GM12878 (cell line): Measurements from ENCODE around the gene PNPLA8. TPM values are rescaled to one million over a fixed set of nuclear protein-coding genes. Genes with fewer than 3 reads are reported as not detected.

Experiments used
- ATAC-seq: fragments of 200-7000 bp; cut with Tn5 transposase; 3 replicates; pipeline ENCODE4 v1.9.1; 2020; ENCODE audit warnings: mild to moderate bottlenecking, moderate library complexity
- BruUV-seq: library from RNA; stranded (reverse); fragments of 400-500 nt; replicated peaks from 2 replicates; lab custom pipeline; 2021; lab: Mats Ljungman, UMichigan
- CTCF ChIA-PET: fragments of 300-600 bp; sonication (Branson Sonifier 250); formaldehyde crosslinking; extraction: SDS; loops from one replicate; lab custom pipeline; 2021; ENCODE audit warnings: inconsistent platforms; lab: Yijun Ruan, JAX
- POLR2A ChIA-PET: fragments of 350-600 bp; formaldehyde crosslinking; extraction: SDS; loops from one replicate; lab custom pipeline; 2021; ENCODE audit warnings: inconsistent platforms; lab: Charles Lee
- RAD21 ChIA-PET: fragments of 300-600 bp; sonication (Branson Sonifier 250); formaldehyde crosslinking; loops from one replicate; lab custom pipeline; 2023; ENCODE audit warnings: antibody characterized with exemption; ENCODE audit not compliant: unreplicated experiment; lab: Charles Lee
- SMC1A ChIA-PET: fragments of 300-600 bp; sonication (Branson Sonifier 250); formaldehyde crosslinking; loops from one replicate; lab custom pipeline; 2023; ENCODE audit not compliant: unreplicated experiment, uncharacterized antibody; lab: Charles Lee
- DNase-seq: peaks from one replicate; pipeline ENCODE4 v3.0.0-alpha.2; 2011; ENCODE audit warnings: low read depth, low spot score
- FAIRE-seq: peaks from 3 replicates; lab custom pipeline; 2011; peaks lifted over from hg19 to GRCh38; lab: Jason Lieb, UNC
- H2AFZ ChIP-seq: 2 replicates; pipeline ENCODE4 v1.6.0; 2011; ENCODE audit warnings: low read depth, low read length, control low read depth; ENCODE audit not compliant: control insufficient read depth
- H3K27ac ChIP-seq: 2 replicates; pipeline ENCODE4 v1.5.1; 2011; ENCODE audit warnings: control low read depth; ENCODE audit not compliant: control insufficient read depth, insufficient read depth
- H3K27me3 ChIP-seq, 2 experiments: replicated peaks in 1 of 2; 2 replicates each; pipeline versions ENCODE4 v1.6.0 to v1.6.1; 2011; ENCODE audit warnings: low read length in 1 of 2; ENCODE audit not compliant: control insufficient read depth in 2 of 2, insufficient read depth in 2 of 2
- H3K36me3 ChIP-seq, 2 experiments: 2 replicates each; pipeline ENCODE4 v1.5.1; 2011; ENCODE audit warnings: low read length in 1 of 2; ENCODE audit not compliant: control insufficient read depth in 2 of 2, insufficient read depth in 2 of 2
- H3K4me1 ChIP-seq: 2 replicates; pipeline ENCODE4 v1.6.1; 2011; ENCODE audit warnings: mild to moderate bottlenecking, low read length, moderate library complexity, mixed read lengths; ENCODE audit not compliant: control insufficient read depth, insufficient read depth
- H3K4me2 ChIP-seq: 2 replicates; pipeline ENCODE4 v1.6.0; 2011; ENCODE audit warnings: control low read depth; ENCODE audit not compliant: control insufficient read depth, insufficient read depth
- H3K4me3 ChIP-seq: fragments of 200-600 bp; sonication (generic); 2 replicates; pipeline ENCODE4 v1.5.1; 2016
- H3K79me2 ChIP-seq: 2 replicates; pipeline ENCODE4 v1.6.0; 2011; ENCODE audit warnings: low read length; ENCODE audit not compliant: control insufficient read depth, insufficient read depth
- H3K9ac ChIP-seq: 2 replicates; pipeline ENCODE4 v1.8.0; 2011; ENCODE audit warnings: low read length, control low read depth, mixed read lengths; ENCODE audit not compliant: control insufficient read depth, insufficient read depth
- H3K9me3 ChIP-seq: replicated peaks from 3 replicates; pipeline ENCODE4 v1.5.1; 2011; ENCODE audit warnings: mild to moderate bottlenecking, low read length; ENCODE audit not compliant: control insufficient read depth, insufficient read depth
- H4K20me1 ChIP-seq: 2 replicates; pipeline ENCODE4 v1.6.0; 2011; ENCODE audit not compliant: control insufficient read depth, insufficient read depth
- CBX5 ChIP-seq: sonication (generic); IDR thresholded peaks from 2 replicates; pipeline ENCODE4 v1.6.1; 2016; ENCODE audit warnings: low read depth, moderate library complexity, mild to moderate bottlenecking, inconsistent platforms
- CHD4 ChIP-seq: fragments of 200-600 bp; sonication (generic); IDR thresholded peaks from 2 replicates; pipeline ENCODE4 v1.6.1; 2016; ENCODE audit warnings: mild to moderate bottlenecking
- DPF2 ChIP-seq: fragments of 450-650 bp; IDR thresholded peaks from 2 replicates; pipeline ENCODE4 v1.6.1; 2017; ENCODE audit warnings: mild to moderate bottlenecking
- E2F4 ChIP-seq: IDR thresholded peaks from 2 replicates; pipeline ENCODE4 v1.6.1; 2012; ENCODE audit warnings: low read depth, low read length, improper control_type of control experiment
- ELK1 ChIP-seq: IDR thresholded peaks from 2 replicates; pipeline ENCODE4 v1.6.1; 2012; ENCODE audit warnings: low read depth, low read length, improper control_type of control experiment
- HCFC1 ChIP-seq: fragments of 150-350 bp; IDR thresholded peaks from 2 replicates; pipeline ENCODE4 v1.6.1; 2014; ENCODE audit warnings: low read length
- HDAC6 ChIP-seq: fragments of 200-600 bp; sonication (generic); IDR thresholded peaks from one replicate; pipeline ENCODE4 v1.8.0; 2017; ENCODE audit warnings: antibody characterized with exemption; ENCODE audit not compliant: unreplicated experiment
- KDM1A ChIP-seq: fragments of 200-600 bp; sonication (generic); IDR thresholded peaks from 2 replicates; pipeline ENCODE4 v1.6.1; 2016; ENCODE audit warnings: borderline replicate concordance
- PAX8 ChIP-seq: fragments of 450-650 bp; IDR thresholded peaks from 2 replicates; pipeline ENCODE4 v1.6.1; 2017; ENCODE audit warnings: mild to moderate bottlenecking, moderate library complexity
- POLR2A ChIP-seq: IDR thresholded peaks from 2 replicates; pipeline ENCODE4 v1.6.1; 2011; ENCODE audit warnings: low read depth, mild to moderate bottlenecking, low read length
- RBBP5 ChIP-seq: fragments of 200-600 bp; sonication (generic); conservative IDR thresholded peaks from 2 replicates; pipeline ENCODE4 v1.6.1; 2016
- SMARCA5 ChIP-seq: fragments of 450-650 bp; IDR thresholded peaks from 2 replicates; pipeline ENCODE4 v1.6.1; 2017; ENCODE audit warnings: mild to moderate bottlenecking
- TAF1 ChIP-seq: IDR thresholded peaks from 2 replicates; pipeline ENCODE4 v1.6.1; 2011; ENCODE audit warnings: mild to moderate bottlenecking, low read depth, low read length, borderline replicate concordance
- TCF3 ChIP-seq: IDR thresholded peaks from 2 replicates; pipeline ENCODE4 v1.6.1; 2012; ENCODE audit warnings: low read depth, mild to moderate bottlenecking, low read length, borderline replicate concordance; ENCODE audit not compliant: insufficient read depth
- WRNIP1 ChIP-seq: IDR thresholded peaks from 2 replicates; pipeline ENCODE4 v1.6.1; 2011; ENCODE audit warnings: low read depth, low read length, improper control_type of control experiment, borderline replicate concordance
- ZNF207 ChIP-seq: fragments of 450-650 bp; IDR thresholded peaks from 2 replicates; pipeline ENCODE4 v1.6.1; 2014; ENCODE audit warnings: antibody characterized with exemption, mild to moderate bottlenecking, borderline replicate concordance
- in situ Hi-C: fragments of 300-500 bp; cut with MboI; formaldehyde crosslinking; loops from 9 replicates; pipeline ENCODE4 v1.14.3; 2018; ENCODE audit warnings: mixed read lengths
- intact Hi-C: fragments of 100-400 bp; cut with micrococcal nuclease; formaldehyde crosslinking; loops from one replicate; pipeline ENCODE4 v1.14.2; 2022; ENCODE audit not compliant: unreplicated experiment
- polyA plus RNA-seq, 11 experiments: library from polyadenylated mRNA; depleted of rRNA in 4 of 11; unstranded in 6 of 11; stranded (reverse) in 5 of 11; fragments of >200 nt; fragmentation: Nextera tagmentation in 4 of 11; fragmentation: Illumina TruSeq in 1 of 11; extraction: Ambion mirVana in 4 of 11; extraction: Trizol in 1 of 11; gene quantifications; 1 replicate in 1 of 11; 2 replicates in 10 of 11; pipeline versions ENCODE4 v1.2.1 to v1.2.3, GENCODE V29; 2011 to 2016; ENCODE audit warnings: inconsistent platforms in 2 of 11, missing spikeins in 2 of 11, low read depth in 1 of 11
- total RNA-seq, 4 experiments: library from RNA; depleted of rRNA in 3 of 4; stranded (reverse); fragments of >200 nt in 3 of 4; fragmentation: Illumina TruSeq in 1 of 4; extraction: Trizol in 1 of 4; gene quantifications; 2 replicates each; pipeline versions ENCODE4 v1.2.1 to v1.2.3, GENCODE V29; 2013 to 2021
- TF ChIP-seq, protein P1 (sequence below): fragments of 450-650 bp; IDR thresholded peaks from 2 replicates; pipeline ENCODE4 v1.6.1; 2016; ENCODE audit warnings: mild to moderate bottlenecking
- TF ChIP-seq, protein P2 (sequence below): IDR thresholded peaks from 2 replicates; pipeline ENCODE4 v1.6.1; 2011; ENCODE audit warnings: mild to moderate bottlenecking, low read depth, low read length, moderate library complexity; ENCODE audit not compliant: insufficient replicate concordance

PNPLA8 gene
- total and polyA plus RNA-seq, 10 of the 15 experiments (the other 5 are each of a cell fraction or from before 2014, with no cell fraction given), result 8.0 to 16.3 (median 12.2) TPM

DNA sequence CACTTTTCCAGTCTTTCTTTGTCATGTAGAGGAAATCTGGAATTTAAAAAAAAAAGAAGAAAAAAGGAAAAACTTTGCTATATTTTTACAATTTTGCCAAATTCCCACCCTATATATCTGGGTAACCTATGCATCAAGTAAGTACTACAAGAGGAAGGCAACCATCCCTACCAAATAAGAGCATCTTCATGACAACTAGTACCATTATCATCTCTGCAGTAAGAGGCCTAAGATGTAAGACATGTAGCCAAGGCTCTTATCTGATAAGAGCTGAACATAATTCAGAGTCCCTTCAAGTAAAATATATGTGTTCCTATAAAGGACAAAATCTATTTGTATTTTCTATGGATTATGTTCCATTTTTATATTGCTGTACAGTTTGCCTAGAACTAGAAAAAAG is 40.1 kb upstream of the PNPLA8 start:
- SMC1A ChIA-PET, result interaction anchor here (1.0 to 1.5 kb wide), 4 partner anchors 9 to 39 kb away, joined by 4 to 6 read pairs (median 4); no protein-coding TSS in a partner anchor
- intact Hi-C loops, result no loop called here
- in situ Hi-C loops, result loop anchor here (5.0 kb wide), 1 partner anchor 39 kb away; the partner anchor contains the start of gene PNPLA8
- no peak overlapping the region for H3K9ac ChIP-seq
- H4K20me1 ChIP-seq, result no peaks in the 10 kb centered on the region
- FAIRE-seq, result no peak
- H3K79me2 ChIP-seq, result peaks cover 39% of the 10 kb centered on the region
- CTCF ChIA-PET, result no interaction called here
- H3K27me3 ChIP-seq, result no peaks in the 10 kb centered on the region
- H3K27ac ChIP-seq, result no peak overlapping the region
- DNase-seq, result no peak
- H3K9me3 ChIP-seq, result no peaks in the 10 kb centered on the region
- no peak for TF ChIP-seq PAX8
- TF ChIP-seq E2F4, result no peak
- TF ChIP-seq, protein P1, sequence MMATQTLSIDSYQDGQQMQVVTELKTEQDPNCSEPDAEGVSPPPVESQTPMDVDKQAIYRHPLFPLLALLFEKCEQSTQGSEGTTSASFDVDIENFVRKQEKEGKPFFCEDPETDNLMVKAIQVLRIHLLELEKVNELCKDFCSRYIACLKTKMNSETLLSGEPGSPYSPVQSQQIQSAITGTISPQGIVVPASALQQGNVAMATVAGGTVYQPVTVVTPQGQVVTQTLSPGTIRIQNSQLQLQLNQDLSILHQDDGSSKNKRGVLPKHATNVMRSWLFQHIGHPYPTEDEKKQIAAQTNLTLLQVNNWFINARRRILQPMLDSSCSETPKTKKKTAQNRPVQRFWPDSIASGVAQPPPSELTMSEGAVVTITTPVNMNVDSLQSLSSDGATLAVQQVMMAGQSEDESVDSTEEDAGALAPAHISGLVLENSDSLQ, result no peak
- no peak for TF ChIP-seq RBBP5
- TF ChIP-seq ZNF207, result no peak
- TF ChIP-seq KDM1A, result no peak
- TF ChIP-seq TCF3, result no peak
- TF ChIP-seq HDAC6, result no peak
- no peak for TF ChIP-seq SMARCA5
- no peak for TF ChIP-seq ELK1
- TF ChIP-seq CBX5, result no peak
- no peak for TF ChIP-seq TAF1
- no peak for TF ChIP-seq WRNIP1
- TF ChIP-seq HCFC1, result no peak
- no peak for TF ChIP-seq POLR2A
- TF ChIP-seq CHD4, result no peak
- TF ChIP-seq DPF2, result no peak
- TF ChIP-seq, protein P2, sequence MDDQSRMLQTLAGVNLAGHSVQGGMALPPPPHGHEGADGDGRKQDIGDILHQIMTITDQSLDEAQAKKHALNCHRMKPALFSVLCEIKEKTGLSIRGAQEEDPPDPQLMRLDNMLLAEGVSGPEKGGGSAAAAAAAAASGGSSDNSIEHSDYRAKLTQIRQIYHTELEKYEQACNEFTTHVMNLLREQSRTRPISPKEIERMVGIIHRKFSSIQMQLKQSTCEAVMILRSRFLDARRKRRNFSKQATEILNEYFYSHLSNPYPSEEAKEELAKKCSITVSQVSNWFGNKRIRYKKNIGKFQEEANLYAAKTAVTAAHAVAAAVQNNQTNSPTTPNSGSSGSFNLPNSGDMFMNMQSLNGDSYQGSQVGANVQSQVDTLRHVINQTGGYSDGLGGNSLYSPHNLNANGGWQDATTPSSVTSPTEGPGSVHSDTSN, result no peak
- H2AFZ ChIP-seq, result no peak overlapping the region
- no peaks in the 10 kb centered on the region for H3K36me3 ChIP-seq
- no peak overlapping the region for H3K4me2 ChIP-seq
- ATAC-seq, result no peak
- POLR2A ChIA-PET, result interaction anchor here (1.7 kb wide), 1 partner anchor 39 kb away, joined by 6 read pairs; no protein-coding TSS in a partner anchor
- BruUV-seq, result no TSS peak
- H3K4me1 ChIP-seq, result no peaks in the 10 kb centered on the region
- no peak overlapping the region for H3K4me3 ChIP-seq
- RAD21 ChIA-PET, result interaction anchor here (1.4 to 2.2 kb wide), 3 partner anchors 14 to 41 kb away, joined by 3 to 8 read pairs (median 5); partner anchors contain the start of gene PNPLA8
